OCI-LY1 (cell line): ENCODE results near the gene ZFAND2B.

Experiments
- CTCF ChIP-seq: fragments of 200-600 bp; sonication (generic), shearing (Covaris generic); IDR thresholded peaks from 2 replicates; pipeline ENCODE4 v1.5.1; 2017; ENCODE audit warnings: mild to moderate bottlenecking, antibody characterized with exemption, low read length, moderate library complexity, mixed read lengths
- EZH2 ChIP-seq: fragments of 200-600 bp; sonication (generic), shearing (Covaris generic); IDR thresholded peaks from 2 replicates; pipeline ENCODE4 v1.8.0; 2017; ENCODE audit warnings: borderline replicate concordance, mixed run types, mild to moderate bottlenecking, antibody characterized with exemption, low read length, moderate library complexity, mixed read lengths

- no peak for TF ChIP-seq CTCF
- TF ChIP-seq EZH2: no peak
These were observed 46.0 kb downstream of the ZFAND2B start for GRCh38 chr2:219252570-219252899.
